ENCODE results near the gene JMJD1C. TPM values are rescaled to one million over a fixed set of nuclear protein-coding genes. Genes with fewer than 3 reads are reported as not detected.

Gene JMJD1C
- total RNA-seq, 4 donors from 2014 or later, result 41.6 to 77.8 (median 56.9) TPM

DNA sequence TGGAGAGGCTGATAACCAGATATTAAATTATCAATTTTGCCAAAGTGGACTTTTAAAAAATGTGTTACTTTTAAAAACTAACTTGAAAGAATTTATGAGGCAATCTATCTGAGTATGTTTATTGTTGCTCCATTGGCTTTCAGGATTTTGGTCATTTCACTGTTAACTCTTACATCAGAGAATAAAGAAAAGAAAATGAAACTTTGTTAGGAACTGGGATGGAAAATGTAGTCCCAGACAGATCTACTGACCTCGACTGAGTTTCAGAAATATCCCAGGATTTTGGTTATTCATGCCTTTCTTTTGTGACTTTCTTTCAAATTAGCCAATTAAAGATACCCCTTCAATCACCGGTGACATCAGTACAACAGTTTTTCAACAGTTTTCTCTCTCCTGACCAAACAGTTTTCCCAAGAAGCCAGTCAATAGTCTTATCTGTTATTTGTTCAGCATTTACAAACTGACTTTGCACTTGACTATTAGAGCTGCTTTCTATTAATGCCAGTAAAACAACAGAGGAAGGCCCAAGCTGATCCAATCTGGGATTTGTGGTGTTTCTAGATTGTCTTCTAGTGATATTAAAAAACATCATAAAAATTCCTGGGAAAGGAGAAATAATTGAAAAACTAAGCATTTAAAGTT is 296.8 kb downstream of the JMJD1C start:
- DNase-seq, result no peak
- 55 to 61% methylated on average over 2 of the region's 2 CpGs for WGBS, 2 donors
- Histone ChIP-seq H3K4me1 (peaks cover 0 to 14% (median 5%) of the 10 kb centered on the region in 3 donors), H3K4me3 (no peak overlapping the region), H3K27ac (peak overlapping the region in 1 of 4 donors; percentile 4), H3K27me3 (no peaks in the 10 kb centered on the region), H3K36me3 (peaks cover 0 to 84% (median 0%) of the 10 kb centered on the region in 3 donors), H3K9me3 (no peaks in the 10 kb centered on the region)
- intact Hi-C loops (cut with DNase I), result no loop called here
- TF ChIP-seq, protein P1, sequence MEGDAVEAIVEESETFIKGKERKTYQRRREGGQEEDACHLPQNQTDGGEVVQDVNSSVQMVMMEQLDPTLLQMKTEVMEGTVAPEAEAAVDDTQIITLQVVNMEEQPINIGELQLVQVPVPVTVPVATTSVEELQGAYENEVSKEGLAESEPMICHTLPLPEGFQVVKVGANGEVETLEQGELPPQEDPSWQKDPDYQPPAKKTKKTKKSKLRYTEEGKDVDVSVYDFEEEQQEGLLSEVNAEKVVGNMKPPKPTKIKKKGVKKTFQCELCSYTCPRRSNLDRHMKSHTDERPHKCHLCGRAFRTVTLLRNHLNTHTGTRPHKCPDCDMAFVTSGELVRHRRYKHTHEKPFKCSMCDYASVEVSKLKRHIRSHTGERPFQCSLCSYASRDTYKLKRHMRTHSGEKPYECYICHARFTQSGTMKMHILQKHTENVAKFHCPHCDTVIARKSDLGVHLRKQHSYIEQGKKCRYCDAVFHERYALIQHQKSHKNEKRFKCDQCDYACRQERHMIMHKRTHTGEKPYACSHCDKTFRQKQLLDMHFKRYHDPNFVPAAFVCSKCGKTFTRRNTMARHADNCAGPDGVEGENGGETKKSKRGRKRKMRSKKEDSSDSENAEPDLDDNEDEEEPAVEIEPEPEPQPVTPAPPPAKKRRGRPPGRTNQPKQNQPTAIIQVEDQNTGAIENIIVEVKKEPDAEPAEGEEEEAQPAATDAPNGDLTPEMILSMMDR (IDR thresholded peaks at IDR 0.05), result no peak
- TF ChIP-seq POLR2A (IDR thresholded peaks at IDR 0.05), result no peak

DNA sequence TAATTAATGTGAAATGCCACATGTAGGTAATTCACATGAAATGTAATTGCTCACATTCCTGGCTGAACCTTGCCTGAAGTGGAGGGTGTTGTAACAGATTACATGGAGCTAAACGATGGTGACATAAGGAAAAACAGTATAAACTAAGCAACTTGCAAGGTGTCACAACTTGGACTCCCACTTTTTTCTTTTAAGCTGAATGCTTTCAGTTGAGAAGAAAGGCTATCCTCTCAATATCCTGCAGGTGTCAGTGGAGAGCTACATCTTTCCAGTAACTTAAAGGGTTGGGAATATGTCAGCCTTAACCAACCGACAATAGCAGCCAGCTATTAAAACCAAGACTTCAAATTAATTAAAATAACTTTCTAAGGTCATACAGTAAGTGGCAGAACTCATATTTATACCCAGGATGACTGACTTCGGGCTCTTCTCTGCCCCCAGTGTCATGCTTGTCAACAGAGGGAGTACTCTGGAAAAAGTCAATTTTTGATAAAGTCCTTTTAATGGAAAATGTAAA is 299.0 kb downstream of the JMJD1C start:
- Histone ChIP-seq H3K27me3 (no peaks in the 10 kb centered on the region), H3K4me3 (no peak overlapping the region), H3K4me1 (peaks cover 0 to 19% (median 5%) of the 10 kb centered on the region in 3 donors), H3K27ac (no peak overlapping the region), H3K36me3 (peaks cover 0 to 72% (median 0%) of the 10 kb centered on the region in 3 donors), H3K9me3 (no peaks in the 10 kb centered on the region)
- DNase-seq, result no peak
- intact Hi-C loops (cut with DNase I), result no loop called here
- 24 to 26% methylated on average over 3 of the region's 3 CpGs for WGBS, 2 donors
- TF ChIP-seq, protein P1 (IDR thresholded peaks at IDR 0.05), result peak; percentile 64 to 85 (median 76)
- TF ChIP-seq POLR2A (IDR thresholded peaks at IDR 0.05), result no peak

DNA sequence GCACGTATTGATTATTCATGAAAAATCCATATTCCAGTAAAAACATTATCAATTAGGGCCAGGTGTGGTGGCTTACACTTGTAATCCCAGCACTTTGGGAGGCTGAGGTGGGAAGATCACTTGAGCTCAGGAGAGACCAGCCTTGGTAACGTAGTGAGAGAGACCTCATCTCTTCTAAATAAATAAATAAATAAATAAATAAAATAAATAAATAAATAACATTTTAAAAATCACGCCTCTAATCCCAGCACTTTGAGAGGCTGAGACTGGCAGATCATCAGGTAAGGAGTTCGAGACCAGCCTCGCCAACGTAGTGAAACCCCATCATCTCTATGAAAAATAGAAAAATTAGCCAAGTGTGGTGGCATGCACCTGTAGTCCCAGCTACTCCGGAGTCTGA is 300.5 kb downstream of the JMJD1C start:
- Histone ChIP-seq H3K27me3 (no peaks in the 10 kb centered on the region), H3K4me1 (peaks cover 0 to 11% (median 5%) of the 10 kb centered on the region in 3 donors), H3K9me3 (no peaks in the 10 kb centered on the region), H3K27ac (no peak overlapping the region), H3K4me3 (no peak overlapping the region), H3K36me3 (peaks cover 0 to 56% (median 0%) of the 10 kb centered on the region in 3 donors)
- 88 to 97% methylated on average over 7 of the region's 7 CpGs for WGBS, 2 donors
- no peak for DNase-seq
- TF ChIP-seq, protein P1 (IDR thresholded peaks at IDR 0.05), result no peak
- TF ChIP-seq POLR2A (IDR thresholded peaks at IDR 0.05), result no peak
- intact Hi-C loops (cut with DNase I), result no loop called here

DNA sequence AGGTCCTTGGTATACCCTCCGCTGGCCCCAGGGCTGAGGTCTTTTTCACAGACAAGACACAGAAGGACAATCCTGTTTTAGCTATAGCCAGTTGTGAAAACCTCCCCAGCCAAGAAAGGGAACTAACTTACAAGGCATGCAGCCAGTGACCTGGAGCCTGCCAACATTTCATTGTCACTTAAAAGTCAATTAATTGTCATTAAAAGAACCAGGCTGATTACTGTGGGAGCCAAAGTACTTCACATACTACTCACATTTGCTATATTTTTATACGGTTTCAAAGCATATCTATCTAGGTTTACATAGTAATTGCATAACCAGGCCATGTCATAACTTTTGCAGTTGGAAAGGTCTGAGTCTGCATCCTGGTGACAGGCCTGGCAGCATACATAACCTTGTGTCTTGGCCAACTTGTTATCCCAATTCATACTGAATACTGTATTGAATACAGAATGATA is 301.6 kb downstream of the JMJD1C start:
- Histone ChIP-seq H3K36me3 (peaks cover 0 to 46% (median 0%) of the 10 kb centered on the region in 3 donors), H3K27me3 (no peaks in the 10 kb centered on the region), H3K4me1 (peaks cover 0 to 11% (median 5%) of the 10 kb centered on the region in 3 donors), H3K27ac (peak overlapping the region in 2 of 4 donors; percentile 7 to 33), H3K4me3 (no peak overlapping the region), H3K9me3 (no peaks in the 10 kb centered on the region)
- no peak for TF ChIP-seq POLR2A (IDR thresholded peaks at IDR 0.05)
- TF ChIP-seq, protein P1 (IDR thresholded peaks at IDR 0.05), result no peak
- no peak for DNase-seq
- WGBS, 2 donors, result 45 to 60% methylated on average over 2 of the region's 2 CpGs
- intact Hi-C loops (cut with DNase I), result no loop called here

DNA sequence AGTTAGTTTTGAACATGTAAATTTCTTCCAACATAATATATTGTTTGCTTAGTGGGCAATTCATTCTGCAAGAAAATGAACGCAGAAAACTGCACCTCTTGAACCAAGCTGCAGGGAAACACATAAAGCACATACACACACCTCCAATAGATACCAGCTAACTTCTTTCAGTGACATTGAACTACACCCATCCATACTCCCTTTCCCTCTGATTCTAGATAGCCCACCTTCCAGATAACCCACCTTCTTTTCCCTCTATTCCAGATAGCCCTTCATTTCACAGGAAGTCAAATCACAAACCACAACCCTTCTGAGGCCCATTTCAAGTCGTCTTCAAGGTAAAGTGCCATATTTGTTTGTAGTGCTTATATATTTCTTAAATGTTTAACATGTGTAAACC is 304.2 kb downstream of the JMJD1C start:
- TF ChIP-seq, protein P1 (IDR thresholded peaks at IDR 0.05), result no peak
- TF ChIP-seq POLR2A (IDR thresholded peaks at IDR 0.05), result no peak
- WGBS, 2 donors, result 51 to 54% methylated on average over 2 of the region's 2 CpGs
- Histone ChIP-seq H3K9me3 (no peaks in the 10 kb centered on the region), H3K4me3 (no peak overlapping the region), H3K27ac (no peak overlapping the region), H3K4me1 (peaks cover 0 to 11% (median 5%) of the 10 kb centered on the region in 3 donors), H3K36me3 (peaks cover 0 to 29% (median 0%) of the 10 kb centered on the region in 3 donors), H3K27me3 (no peaks in the 10 kb centered on the region)
- DNase-seq, result no peak
- intact Hi-C loops (cut with DNase I), result no loop called here
